Heart left ventricle (tissue), 16 donors: ENCODE measurements around the gene EPB41L2. TPM values are rescaled to one million over a fixed set of nuclear protein-coding genes. Genes with fewer than 3 reads are reported as not detected.
"Not testable (repeated sequence)": the region's sequence is repeated elsewhere in the genome, so short reads cannot be mapped to it uniquely, and the experiment has no call there.

Experiments
- ATAC-seq, 4 donors: fragments of 200-7000 bp; cut with Tn5 transposase; one replicate each; pipeline ENCODE4 v1.9.1; 2020 to 2022; ENCODE audit warnings: moderate library complexity in 4 of 4, mild to moderate bottlenecking in 3 of 4, moderate number of reproducible peaks in 1 of 4
- DNase-seq, 5 donors: peaks; one replicate each; pipeline ENCODE4 v3.0.0-alpha.2; 2020
- H3K27ac ChIP-seq, 12 donors: fragments of 200-600 bp; sonication (generic) in 4 of 12; one replicate each; pipeline versions ENCODE4 v1.5.0 to v1.8.0; 2016 to 2022; ENCODE audit warnings: mild to moderate bottlenecking in 2 of 12
- H3K27me3 ChIP-seq, 9 donors: fragments of 200-600 bp; sonication (generic) in 2 of 9; one replicate each; pipeline versions ENCODE4 v1.5.1 to v1.8.0; 2016 to 2022; ENCODE audit warnings: mild to moderate bottlenecking in 3 of 9
- H3K36me3 ChIP-seq, 9 donors: fragments of 200-600 bp; sonication (generic) in 2 of 9; one replicate each; pipeline versions ENCODE4 v1.5.0 to v1.8.0; 2018 to 2022; ENCODE audit warnings: mild to moderate bottlenecking in 2 of 9
- H3K4me1 ChIP-seq, 12 donors: fragments of 200-600 bp; sonication (generic) in 4 of 12; one replicate each; pipeline versions ENCODE4 v1.5.0 to v1.8.0; 2016 to 2022; ENCODE audit warnings: mild to moderate bottlenecking in 3 of 12
- H3K4me3 ChIP-seq, 12 donors: fragments of 200-600 bp; sonication (generic) in 4 of 12; one replicate each; pipeline versions ENCODE4 v1.5.0 to v1.8.0; 2017 to 2022; ENCODE audit warnings: mild to moderate bottlenecking in 9 of 12, moderate library complexity in 4 of 12
- H3K9me3 ChIP-seq, 12 donors: fragments of 200-600 bp; sonication (generic) in 4 of 12; one replicate each; pipeline versions ENCODE4 v1.5.0 to v1.8.0; 2016 to 2022; ENCODE audit warnings: mild to moderate bottlenecking in 1 of 12
- CTCF ChIP-seq, 12 donors: fragments of 200-600 bp; sonication (generic) in 4 of 12; IDR thresholded peaks; one replicate each; pipeline versions ENCODE4 v1.5.0 to v1.8.0; 2018 to 2022; ENCODE audit warnings: antibody characterized with exemption in 12 of 12, mild to moderate bottlenecking in 5 of 12
- POLR2A ChIP-seq, 2 donors: fragments of 450-650 bp; IDR thresholded peaks; one replicate each; pipeline ENCODE4 v1.6.1; 2017; ENCODE audit warnings: antibody characterized with exemption in 2 of 2, mild to moderate bottlenecking in 2 of 2, moderate library complexity in 2 of 2
- WGBS, 4 donors: extraction: QIAGEN DNeasy Blood & Tissue Kit in 2 of 4; methylation state at CpG; one replicate each; pipeline versions ENCODE4 v1.1.5 to v1.1.7; 2013 to 2018; 5-methylcytosine and 5-hydroxymethylcytosine counted together
- intact Hi-C, 10 donors: fragments of 100-400 bp; cut with DNase I; formaldehyde crosslinking; loops; one replicate each; pipeline versions ENCODE4 v1.11.1 to v1.14.2; 2022
- polyA plus RNA-seq, 2 donors: library from polyadenylated mRNA; stranded (reverse); fragments of 200-250 nt; gene quantifications; one replicate each; pipeline ENCODE4 v1.2.3, GENCODE V29; 2013
- total RNA-seq, 9 donors: library from RNA; depleted of rRNA in 2 of 9; stranded (reverse); fragments of >200 nt in 2 of 9; fragmentation: NEBNext Ultra II Directional in 3 of 9; extraction: Animal tissue kit (Norgen Biotek cat#: 25700) in 3 of 9; gene quantifications; one replicate each; pipeline versions ENCODE4 v1.1.0 to v1.2.4, GENCODE V29; 2016 to 2023
- donor health status: ischemic (EF 13 %, LVEDD 7.1; RV severe dilation, severe dysfunction).
- donor health status: healthy with polysubstance abuse.
- donor health status: DM: no; HTN: yes; CAD: no.
- donor health status: DM: no; HTN: no; CAD: no.
- donor health status: ischemic (EF 25% LVEDD 6.9; RV normal size, moderate dysfunction).
- donor health status: ischemic (EF 25% LVEDD 5.7; RV mildly dilated, moderate dysfunction).
- donor health status: healthy.
- donor health status: DM: yes; HTN: yes; CAD: no.
- donor health status: ischemic (EF 35%, LVEDD 5.7; RV mildly dilated, moderate dysfunction).
- donor health status: nonischemic (EF 11% LVEDD 7.7; RV severe dilation, severe dysfunction).
- donor health status: DM: yes; HTN: yes; CAD: no.
- donor health status: PGD.
- donor health status: ischemic (EF 29% LVEDD 5.4; RV normal size, mild dysfunction).
- donor health status: nonischemic (EF 23%, LVEDD 6.1; RV moderate dilation, normal function).

EPB41L2 gene
- total and polyA plus RNA-seq, 11 donors, result 21.3 to 115 (median 51.9) TPM

- DNase-seq (no peak), ATAC-seq (peak in 3 of 4 donors; percentile 68 to 70 (median 70))
- Histone ChIP-seq H3K4me3 (peak overlapping the region in 4 of 12 donors; percentile 11 to 39 (median 27)), H3K27ac (peak overlapping the region in 11 of 12 donors; percentile 12 to 66 (median 53)), H3K27me3 (no peaks in the 10 kb centered on the region), H3K36me3 (no peaks in the 10 kb centered on the region), H3K9me3 (no peaks in the 10 kb centered on the region), H3K4me1 (peaks cover 5 to 53% (median 27%) of the 10 kb centered on the region in 12 donors)
- TF ChIP-seq POLR2A (IDR thresholded peaks at IDR 0.05), result no peak
- no peak for TF ChIP-seq CTCF (IDR thresholded peaks at IDR 0.05)
- intact Hi-C loops, result no loop called here
- 42 to 62% (median 50%) methylated on average over 5 of the region's 5 CpGs for WGBS, 4 donors
These were observed 48.8 kb downstream of the EPB41L2 start for GRCh38 chr6:131014080-131014776.

- Histone ChIP-seq H3K4me1 (peaks cover 5 to 53% (median 27%) of the 10 kb centered on the region in 12 donors), H3K27me3 (no peaks in the 10 kb centered on the region), H3K4me3 (peak overlapping the region in 5 of 12 donors; percentile 11 to 39 (median 18)), H3K9me3 (peaks cover 0 to 1% (median 0%) of the 10 kb centered on the region in 12 donors), H3K36me3 (no peaks in the 10 kb centered on the region), H3K27ac (peak overlapping the region in 11 of 12 donors; percentile 12 to 66 (median 41))
- intact Hi-C loops, result no loop called here
- DNase-seq, result peak in 1 of 5 donors; percentile 32
- peak in 3 of 4 donors; percentile 42 to 61 (median 48) for ATAC-seq
- TF ChIP-seq CTCF (IDR thresholded peaks at IDR 0.05) (no peak), POLR2A (IDR thresholded peaks at IDR 0.05) (no peak)
- 35 to 50% (median 43%) methylated on average over 2 of the region's 2 CpGs for WGBS, 4 donors
These were observed 49.5 kb downstream of the EPB41L2 start for GRCh38 chr6:131013495-131013894.

- TF ChIP-seq POLR2A (IDR thresholded peaks at IDR 0.05) (no peak), CTCF (IDR thresholded peaks at IDR 0.05) (no peak)
- DNase-seq, result no peak
- Histone ChIP-seq H3K36me3 (no peaks in the 10 kb centered on the region), H3K27ac (no peak overlapping the region), H3K4me1 (peaks cover 5 to 33% (median 20%) of the 10 kb centered on the region in 12 donors), H3K27me3 (no peaks in the 10 kb centered on the region), H3K9me3 (peaks cover 0 to 20% (median 7%) of the 10 kb centered on the region in 12 donors), H3K4me3 (no peak overlapping the region)
- 91 to 95% (median 92%) methylated on average over 2 of the region's 2 CpGs for WGBS, 4 donors
- no peak for ATAC-seq
- intact Hi-C loops, result no loop called here
These were observed 53.3 kb downstream of the EPB41L2 start for GRCh38 chr6:131009790-131010189.

GRCh38 chr6:131008965-131009364, 54.1 kb downstream of the EPB41L2 start:
- intact Hi-C loops, H3K36me3 ChIP-seq, H3K27ac ChIP-seq, DNase-seq, ATAC-seq, H3K27me3 ChIP-seq, H3K4me3 ChIP-seq: not testable (repeated sequence)
- WGBS, 4 donors, result 94 to 99% (median 96%) methylated on average over 2 of the region's 2 CpGs
- peaks cover 2 to 29% (median 18%) of the 10 kb centered on the region in 12 donors for H3K4me1 ChIP-seq
- H3K9me3 ChIP-seq, result peaks cover 0 to 20% (median 7%) of the 10 kb centered on the region in 12 donors

- peaks cover 0 to 29% (median 14%) of the 10 kb centered on the region in 12 donors for H3K4me1 ChIP-seq
- ATAC-seq, result not testable (repeated sequence)
- WGBS, 4 donors, result 77 to 86% (median 84%) methylated on average over 5 of the region's 5 CpGs
These were observed 55.1 kb downstream of the EPB41L2 start for GRCh38 chr6:131007964-131008363.

More at GRCh38 chr6:131007964-131008363, 55.1 kb downstream of the EPB41L2 start:
- DNase-seq, result peak in 1 of 5 donors; percentile 31
- H3K27me3 ChIP-seq, H3K4me3 ChIP-seq, intact Hi-C loops, H3K27ac ChIP-seq, H3K36me3 ChIP-seq: not testable (repeated sequence)
- H3K9me3 ChIP-seq, result peaks cover 0 to 20% (median 7%) of the 10 kb centered on the region in 12 donors
